Spleen (tissue), 7 donors: ENCODE results near the gene MUC12.

Experiments
- POLR2A ChIP-seq, 3 donors: fragments of 450-650 bp; IDR thresholded peaks; one replicate each; pipeline ENCODE4 v1.5.1; 2017; ENCODE audit warnings: antibody characterized with exemption in 3 of 3, mild to moderate bottlenecking in 1 of 3
- POLR2AphosphoS5 ChIP-seq, 3 donors: sonication (generic); formaldehyde crosslinking; IDR thresholded peaks; one replicate each; pipeline ENCODE4 v1.5.1; 2017; ENCODE audit warnings: antibody characterized with exemption in 3 of 3
- TF ChIP-seq, protein P1 (sequence below), 11 experiments: fragments of 200-600 bp in 7 of 11; fragments of 450-650 bp in 4 of 11; sonication (generic) in 4 of 11; IDR thresholded peaks in 8 of 11; conservative IDR thresholded peaks in 3 of 11; 1 replicate in 7 of 11; 2 replicates in 4 of 11; pipeline versions ENCODE4 v1.4.0 to v1.8.0; 2016 to 2021; ENCODE audit warnings: antibody characterized with exemption in 11 of 11, inconsistent platforms in 4 of 11, mild to moderate bottlenecking in 1 of 11
- donor health status: DM: no; HTN: no; CAD: no; lungs with moderate emphysema.
- donor health status: DM: no; HTN: no; CAD: no.
- donor health status: DM: no; HTN: no; CAD: no.

DNA sequence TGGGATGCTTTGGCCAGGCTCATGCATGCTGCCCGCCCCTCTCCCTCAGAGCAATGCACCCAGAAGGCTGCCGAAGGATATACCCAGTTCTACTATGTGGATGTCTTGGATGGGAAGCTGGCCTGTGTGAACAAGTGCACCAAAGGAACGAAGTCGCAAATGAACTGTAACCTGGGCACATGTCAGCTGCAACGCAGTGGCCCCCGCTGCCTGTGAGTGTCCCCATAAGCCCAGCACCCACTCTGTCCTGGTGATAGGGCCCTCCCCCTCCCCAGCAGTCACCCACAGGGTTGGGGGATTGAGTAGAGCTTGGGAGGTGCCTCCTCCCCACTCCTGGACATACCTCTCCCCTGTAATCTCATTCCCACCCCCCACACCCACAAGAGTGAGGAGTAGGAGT is 43.6 kb downstream of the MUC12 start:
- TF ChIP-seq, protein P1, sequence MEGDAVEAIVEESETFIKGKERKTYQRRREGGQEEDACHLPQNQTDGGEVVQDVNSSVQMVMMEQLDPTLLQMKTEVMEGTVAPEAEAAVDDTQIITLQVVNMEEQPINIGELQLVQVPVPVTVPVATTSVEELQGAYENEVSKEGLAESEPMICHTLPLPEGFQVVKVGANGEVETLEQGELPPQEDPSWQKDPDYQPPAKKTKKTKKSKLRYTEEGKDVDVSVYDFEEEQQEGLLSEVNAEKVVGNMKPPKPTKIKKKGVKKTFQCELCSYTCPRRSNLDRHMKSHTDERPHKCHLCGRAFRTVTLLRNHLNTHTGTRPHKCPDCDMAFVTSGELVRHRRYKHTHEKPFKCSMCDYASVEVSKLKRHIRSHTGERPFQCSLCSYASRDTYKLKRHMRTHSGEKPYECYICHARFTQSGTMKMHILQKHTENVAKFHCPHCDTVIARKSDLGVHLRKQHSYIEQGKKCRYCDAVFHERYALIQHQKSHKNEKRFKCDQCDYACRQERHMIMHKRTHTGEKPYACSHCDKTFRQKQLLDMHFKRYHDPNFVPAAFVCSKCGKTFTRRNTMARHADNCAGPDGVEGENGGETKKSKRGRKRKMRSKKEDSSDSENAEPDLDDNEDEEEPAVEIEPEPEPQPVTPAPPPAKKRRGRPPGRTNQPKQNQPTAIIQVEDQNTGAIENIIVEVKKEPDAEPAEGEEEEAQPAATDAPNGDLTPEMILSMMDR (IDR thresholded peaks at IDR 0.05 in 8 of 11, conservative IDR thresholded peaks at IDR 0.05 in 3 of 11), result no peak
- no peak for TF ChIP-seq POLR2A (IDR thresholded peaks at IDR 0.05)
- no peak for TF ChIP-seq POLR2AphosphoS5 (IDR thresholded peaks at IDR 0.05)
